COLO829 (cell line): ENCODE results near the gene GAB4.

ENCODE experiments used
- DNase-seq: peaks from one replicate; pipeline ENCODE4 v3.0.0; 2012; ENCODE audit warnings: low spot score

GAB4 gene

GRCh38 chr22:16914006-16914405, 94.0 kb downstream of the GAB4 start:
- no peak for DNase-seq

GRCh38 chr22:16912281-16912680, 95.7 kb downstream of the GAB4 start:
- no peak for DNase-seq
